DMS53 treated with DMSO at 0.1 percent for 48 hours (cell line): ENCODE results near the gene TRIM14.
A peak's percentile ranks its signal among the peaks of the same experiment; 100 is the strongest.

ENCODE experiments used
- DNase-seq: peaks from one replicate; lab custom pipeline; 2025; ENCODE audit not compliant: unreplicated experiment; lab: John Stamatoyannopoulos, UW

Gene TRIM14, protein sequence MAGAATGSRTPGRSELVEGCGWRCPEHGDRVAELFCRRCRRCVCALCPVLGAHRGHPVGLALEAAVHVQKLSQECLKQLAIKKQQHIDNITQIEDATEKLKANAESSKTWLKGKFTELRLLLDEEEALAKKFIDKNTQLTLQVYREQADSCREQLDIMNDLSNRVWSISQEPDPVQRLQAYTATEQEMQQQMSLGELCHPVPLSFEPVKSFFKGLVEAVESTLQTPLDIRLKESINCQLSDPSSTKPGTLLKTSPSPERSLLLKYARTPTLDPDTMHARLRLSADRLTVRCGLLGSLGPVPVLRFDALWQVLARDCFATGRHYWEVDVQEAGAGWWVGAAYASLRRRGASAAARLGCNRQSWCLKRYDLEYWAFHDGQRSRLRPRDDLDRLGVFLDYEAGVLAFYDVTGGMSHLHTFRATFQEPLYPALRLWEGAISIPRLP

DNA sequence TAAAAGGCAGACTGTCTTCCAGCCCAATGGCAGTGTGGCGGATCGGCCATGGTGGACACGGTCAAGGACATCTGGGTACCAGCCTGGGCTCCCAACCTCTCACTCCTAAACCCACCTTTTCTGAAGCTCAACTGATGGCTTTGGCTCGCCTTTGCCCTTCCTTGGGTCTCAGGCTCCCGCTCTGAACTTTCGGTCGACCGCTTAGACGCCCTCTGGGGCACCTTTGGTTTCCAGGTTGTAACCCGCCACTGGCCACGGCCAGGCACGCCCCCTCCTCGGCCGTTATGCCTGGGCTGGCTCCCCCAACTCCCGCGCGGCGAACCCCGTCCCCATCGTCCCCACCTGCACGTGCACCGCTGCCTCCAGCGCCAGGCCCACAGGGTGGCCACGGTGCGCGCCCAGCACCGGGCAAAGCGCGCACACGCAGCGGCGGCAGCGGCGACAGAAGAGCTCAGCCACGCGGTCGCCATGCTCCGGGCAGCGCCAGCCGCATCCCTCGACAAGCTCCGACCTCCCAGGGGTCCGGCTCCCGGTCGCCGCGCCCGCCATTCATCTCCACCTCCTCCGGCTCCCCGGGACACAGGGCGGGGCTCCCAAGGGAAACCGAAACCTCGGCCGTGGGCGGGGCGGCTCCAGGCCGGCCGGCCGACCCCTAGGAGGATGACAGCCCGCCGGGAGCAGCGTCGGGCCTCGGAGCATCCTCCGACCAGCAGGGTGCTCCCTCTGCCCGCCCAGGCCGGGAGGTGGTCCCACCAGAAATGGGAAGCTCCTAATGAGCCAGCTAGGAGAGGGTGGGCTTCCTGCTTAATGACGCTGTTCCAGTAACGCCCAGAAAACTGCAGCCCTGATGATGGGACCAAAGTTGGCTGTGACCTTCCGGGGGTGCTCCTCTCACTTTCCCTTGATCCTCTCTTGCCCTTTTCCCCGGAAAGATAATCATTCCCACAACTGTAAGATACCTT, at the start of gene TRIM14:
Gene TRIM14, minus strand, starts transcription at position 583 of the 962 bp plus-strand sequence. Its CDS starts 34 bp downstream, at position 549.
- no peak for DNase-seq

DNA sequence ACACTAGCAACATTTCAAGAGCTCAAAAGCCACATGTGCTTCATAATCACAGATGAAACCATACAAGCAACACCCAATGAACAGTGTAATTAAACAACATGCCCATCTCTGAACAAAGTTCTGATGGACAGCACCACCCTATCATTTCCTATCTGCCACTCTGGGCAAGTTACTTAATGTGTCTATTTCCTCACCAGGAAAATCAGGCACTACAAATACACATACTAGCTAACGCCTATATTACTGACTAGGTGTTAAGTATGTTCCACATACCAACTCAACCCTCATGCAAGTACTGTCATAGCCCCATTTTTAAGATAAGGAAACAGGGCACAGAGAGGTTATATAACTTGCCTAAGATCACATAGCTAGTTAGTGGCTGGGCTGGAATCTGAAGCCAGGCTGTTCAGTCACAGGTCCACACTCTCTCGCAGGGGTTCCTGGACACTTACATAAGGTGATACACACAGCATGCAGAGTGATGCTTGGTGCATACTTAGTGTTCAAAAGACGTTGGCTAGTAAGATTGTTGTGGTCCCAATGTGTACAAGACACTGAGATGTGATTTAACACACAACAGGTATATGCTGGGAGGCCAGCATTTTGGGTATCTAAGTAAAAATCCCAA, 49.2 kb upstream of the TRIM14 start:
- DNase-seq = no peak

DNA sequence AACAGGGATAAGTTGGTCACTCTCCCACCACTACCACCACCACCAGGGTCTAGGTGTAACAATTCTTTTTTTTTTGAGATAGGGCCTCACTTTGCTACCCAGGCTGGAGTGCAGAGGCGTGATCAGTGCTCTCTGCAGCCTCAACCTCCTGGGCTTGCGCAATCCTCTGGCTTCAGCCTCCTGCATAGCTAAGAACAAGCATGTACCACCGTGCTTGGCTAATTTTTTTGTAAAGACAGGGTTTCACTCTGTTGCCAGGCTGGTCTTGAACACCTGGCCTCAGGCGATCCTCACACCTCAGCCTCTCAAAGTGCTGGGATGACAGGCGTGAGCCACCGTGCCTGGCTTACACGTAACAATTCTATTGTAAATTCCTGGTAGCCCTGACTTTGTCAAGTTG, 45.9 kb upstream of the TRIM14 start:
- no peak for DNase-seq

DNA sequence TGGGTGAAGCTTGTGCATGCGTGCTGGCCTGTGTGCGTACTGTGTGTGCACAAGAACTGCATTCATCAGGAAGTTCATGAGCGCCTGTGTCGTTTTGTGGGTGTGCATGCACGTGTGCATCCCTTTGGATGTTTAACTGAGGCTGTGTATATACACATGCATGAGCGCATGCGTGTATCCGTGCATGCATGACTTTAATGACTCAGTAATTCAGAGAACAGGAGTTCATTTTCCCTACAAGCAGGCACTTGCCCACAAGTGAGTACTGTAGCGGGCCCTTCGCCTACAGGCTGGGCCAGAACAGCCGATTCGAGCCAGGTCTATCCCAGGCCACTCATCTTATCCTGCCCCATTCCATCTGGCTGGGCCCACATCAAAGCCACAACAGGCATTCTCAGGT, 43.6 kb upstream of the TRIM14 start:
- no peak for DNase-seq

DNA sequence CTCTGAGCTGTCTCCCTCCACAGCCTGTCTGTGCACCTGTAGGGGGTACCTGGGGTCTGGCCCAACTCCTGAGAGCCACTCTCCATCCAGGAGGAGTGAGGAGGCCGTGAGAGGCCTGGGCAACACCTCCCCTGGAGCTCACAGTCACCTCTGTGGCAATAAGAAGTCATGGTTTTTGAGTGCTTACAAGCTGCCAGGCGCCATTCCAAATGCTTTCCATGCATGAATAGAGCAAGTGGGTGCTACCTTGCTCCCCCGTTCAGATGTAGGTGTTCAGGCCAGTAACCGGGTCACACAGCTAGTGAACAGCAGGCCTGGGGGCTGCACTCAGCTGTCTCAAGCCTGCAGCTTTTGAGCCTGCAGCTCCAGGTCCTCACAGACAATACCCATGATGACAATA, 42.8 kb upstream of the TRIM14 start:
- DNase-seq = no peak

DNA sequence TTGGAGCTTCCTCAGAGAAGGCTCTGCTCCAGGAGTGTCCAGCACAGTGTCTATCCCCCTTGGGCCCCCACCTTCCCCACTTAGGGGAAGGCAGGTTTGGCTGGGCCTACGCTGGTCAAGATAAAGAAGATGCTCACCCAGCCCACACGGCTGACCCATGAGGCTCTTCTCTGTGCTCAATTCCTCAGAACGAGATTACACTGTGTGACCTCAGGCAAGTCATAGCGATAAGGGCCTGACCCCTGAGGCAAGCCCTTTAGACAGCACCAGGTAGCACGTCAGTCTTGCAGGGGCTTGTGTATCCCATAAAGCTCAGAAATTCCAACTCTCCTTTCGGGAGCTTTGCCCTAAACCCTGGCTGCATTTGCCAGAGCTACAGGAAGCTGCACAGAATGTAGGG, 40.8 kb upstream of the TRIM14 start:
- no peak for DNase-seq

DNA sequence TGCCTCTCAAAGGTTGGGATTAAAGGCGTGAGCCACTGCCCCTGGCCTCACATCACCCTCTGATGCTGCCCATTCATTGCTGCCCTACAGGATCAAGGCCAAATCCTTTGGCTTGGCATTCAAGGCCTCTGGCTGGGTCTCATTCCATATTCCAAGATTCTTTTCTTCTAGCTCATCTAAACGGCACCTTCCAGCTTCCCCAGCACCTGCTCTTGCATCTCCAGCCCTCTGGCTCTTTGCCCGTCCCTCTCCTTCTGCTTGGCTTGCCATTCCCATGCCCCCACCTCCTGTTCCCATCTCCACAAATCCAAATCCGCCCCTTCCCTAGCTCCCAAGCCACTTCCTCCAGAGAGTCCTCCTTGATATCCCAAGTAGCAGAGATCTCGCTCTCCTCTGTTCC, 40.3 kb upstream of the TRIM14 start:
- no peak for DNase-seq

DNA sequence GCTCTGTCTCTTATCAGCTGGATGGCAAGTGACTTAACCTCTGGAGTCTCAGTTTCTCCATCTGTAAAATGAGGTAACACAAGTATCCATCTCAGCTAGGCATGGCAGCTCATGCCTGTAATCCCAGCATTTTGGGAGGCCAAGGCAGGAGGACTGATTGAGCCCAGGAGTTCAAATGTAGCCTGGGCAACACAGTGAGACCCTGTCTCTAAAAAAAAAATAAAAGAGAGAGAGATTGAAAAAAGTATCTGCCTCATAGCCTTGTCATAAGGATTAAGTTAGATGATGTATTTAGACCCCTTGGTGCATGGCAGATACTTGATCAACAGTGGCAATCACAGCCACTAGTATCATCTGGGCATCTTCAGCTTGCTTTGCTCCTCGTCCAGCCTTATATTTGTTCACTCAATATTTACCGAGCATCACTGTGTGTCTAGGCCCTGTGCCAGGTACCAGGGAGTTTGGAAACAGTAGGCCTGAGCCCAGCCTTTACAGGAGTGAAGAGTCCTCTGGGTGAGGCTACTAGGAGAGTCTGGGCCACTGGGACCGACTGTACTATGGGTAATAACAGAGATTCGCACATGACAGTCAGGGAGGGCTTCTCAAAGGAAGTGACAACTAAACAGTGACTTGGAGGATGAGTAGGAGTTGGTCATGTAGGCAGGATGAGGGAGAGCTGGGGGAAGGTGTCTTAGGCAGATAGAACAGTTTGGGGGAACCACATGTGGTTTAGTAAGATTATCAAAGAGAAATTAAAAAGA, 39.2 kb upstream of the TRIM14 start:
- DNase-seq = peak; percentile 71

DNA sequence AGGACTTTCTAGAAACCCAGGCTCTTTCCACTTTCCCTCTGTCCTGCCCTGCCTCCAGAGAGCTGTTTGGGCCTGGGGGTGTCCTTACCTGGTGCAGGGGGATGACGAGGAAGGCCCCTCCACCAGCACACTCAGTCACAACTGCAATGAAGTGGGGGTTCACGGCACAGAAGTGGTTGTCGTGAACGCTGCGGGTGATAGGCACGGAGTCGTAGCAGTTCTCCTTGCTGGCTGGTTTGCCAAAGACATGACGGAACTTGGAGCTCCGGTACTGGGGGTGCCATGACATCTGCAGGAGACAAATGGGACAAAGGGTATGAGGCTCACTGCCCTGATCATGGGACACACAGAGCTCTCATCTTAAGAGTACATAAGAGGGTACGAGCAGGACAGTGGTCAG, 38.4 kb upstream of the TRIM14 start:
- no peak for DNase-seq

DNA sequence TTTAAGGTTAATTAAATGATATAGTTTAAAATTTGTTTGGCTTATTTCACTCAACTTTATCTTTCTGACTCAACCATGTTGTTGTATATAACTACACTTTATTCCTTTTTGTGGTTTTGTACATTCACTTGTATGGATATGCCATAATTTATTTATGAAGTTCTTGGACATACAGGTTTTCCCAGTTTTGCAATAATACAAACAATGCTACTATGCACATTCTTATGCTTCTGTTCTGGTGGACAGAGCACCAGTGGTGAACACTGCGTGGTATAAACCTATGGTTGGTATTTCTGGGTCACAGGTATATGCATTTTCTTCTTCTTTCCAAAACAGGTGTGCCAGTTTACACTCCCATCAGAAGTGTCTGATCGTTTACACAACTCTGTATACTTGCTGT, 35.7 kb upstream of the TRIM14 start:
- DNase-seq = peak; percentile 10

DNA sequence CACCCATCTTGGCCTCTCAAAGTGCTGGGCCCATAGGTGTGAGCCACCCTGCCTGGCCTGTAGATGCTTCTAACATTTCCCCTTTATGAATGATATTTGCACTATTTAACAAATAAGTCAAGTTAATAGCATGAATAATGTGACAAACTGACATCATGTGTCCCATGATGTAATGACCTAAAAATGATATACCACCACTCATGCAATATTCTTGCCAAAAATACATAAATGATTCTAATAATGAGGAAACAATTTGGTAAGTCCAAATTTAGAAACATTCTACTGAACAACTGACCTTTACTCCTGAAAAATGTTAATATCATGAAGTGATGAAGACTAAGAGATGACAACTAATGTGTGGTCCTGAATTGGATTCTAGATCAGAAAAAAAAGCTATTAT, 33.5 kb upstream of the TRIM14 start:
- DNase-seq = no peak

DNA sequence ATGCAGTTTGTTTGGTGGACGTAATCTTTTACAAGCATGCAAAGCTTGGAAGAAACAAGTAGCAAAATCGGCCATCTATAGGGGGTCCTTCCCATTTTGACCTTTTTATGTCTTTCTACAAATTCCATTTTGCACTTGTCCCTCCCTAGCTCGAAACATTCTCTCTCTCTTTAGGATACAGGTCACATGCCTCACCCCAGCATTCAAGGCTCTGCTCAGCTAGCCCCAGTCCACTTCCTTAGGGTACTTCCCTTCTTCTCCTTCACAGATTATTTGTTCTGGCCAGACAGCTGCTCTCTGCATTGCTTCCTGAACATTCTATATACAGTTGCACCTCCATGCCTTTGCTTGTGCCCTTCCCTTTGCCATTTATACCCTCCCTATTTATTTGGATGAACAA, 31.7 kb upstream of the TRIM14 start:
- peak; percentile 5 for DNase-seq

DNA sequence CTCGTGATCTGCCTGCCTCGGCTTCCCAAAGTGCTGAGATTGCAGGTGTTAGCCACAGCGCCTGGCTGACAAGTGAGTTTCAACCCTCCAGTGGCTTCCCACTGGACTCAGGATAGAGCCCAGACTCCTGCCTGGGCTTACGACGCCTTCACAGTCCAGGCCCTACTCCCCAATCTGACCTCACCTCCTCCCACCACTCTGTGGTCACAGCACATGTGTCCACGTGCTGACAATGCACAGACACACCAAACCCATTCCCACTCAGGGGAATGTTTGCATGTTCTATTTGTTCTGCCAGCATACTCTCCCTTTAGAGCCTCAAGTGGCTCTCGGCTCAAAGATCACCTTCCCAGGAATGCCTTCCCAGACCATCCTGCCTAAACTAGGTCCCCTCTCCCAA, 31.1 kb upstream of the TRIM14 start:
- DNase-seq = peak; percentile 4

DNA sequence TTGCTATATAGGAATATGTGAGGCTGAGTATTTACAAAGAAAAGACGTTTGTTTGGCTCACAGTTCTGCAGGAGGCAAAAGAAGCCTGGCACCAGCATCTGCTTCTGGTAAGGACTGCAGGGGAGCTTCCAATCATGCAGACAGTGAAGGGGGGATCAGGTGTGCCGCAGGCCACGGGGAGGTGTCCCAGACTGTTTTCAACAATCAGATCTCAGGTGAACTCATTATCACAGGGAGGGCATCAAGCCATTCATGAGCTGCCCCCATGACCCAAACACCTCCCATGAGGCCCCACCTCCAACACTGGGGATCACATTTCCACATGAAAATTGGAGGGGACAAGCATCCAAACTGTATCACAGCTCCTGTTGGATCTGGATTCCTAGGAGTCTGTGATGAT, 30.4 kb upstream of the TRIM14 start:
- DNase-seq = no peak

DNA sequence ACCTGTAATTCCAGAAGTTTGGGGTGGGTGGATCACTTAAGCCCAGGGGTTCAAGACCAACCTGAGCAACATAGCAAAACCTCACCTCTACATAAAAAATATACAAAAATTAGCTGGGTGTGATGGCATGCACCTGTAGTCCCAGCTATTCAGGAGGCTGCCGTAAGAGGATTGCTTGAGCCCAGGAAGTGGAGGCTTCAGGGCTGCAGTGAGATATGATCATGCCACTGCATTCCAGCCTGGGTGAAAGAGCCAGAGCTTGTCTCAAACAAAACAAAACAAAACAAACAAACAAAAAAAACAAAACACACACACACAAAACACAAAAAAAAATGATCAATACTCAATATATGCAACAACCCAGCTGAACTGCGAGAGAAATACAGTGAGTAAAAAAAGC, 29.5 kb upstream of the TRIM14 start:
- DNase-seq = no peak

DNA sequence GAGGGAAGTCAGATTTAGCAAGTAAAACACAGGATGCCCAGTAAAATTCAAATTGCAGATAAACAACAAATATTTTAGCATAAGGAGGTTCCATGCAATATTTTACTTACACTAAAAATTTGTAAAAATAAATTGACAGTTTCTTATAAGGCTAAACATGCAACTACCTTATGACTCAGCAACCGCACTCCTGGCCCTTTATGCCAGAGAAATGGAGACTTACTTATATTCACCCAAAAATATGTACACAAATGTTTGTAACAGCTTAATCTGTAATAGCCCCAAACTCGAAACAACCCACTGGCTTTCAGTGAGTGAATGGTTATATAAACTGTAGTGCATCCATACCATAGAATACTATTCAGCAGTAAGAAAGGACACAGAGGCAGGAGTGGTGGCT, 28.6 kb upstream of the TRIM14 start:
- DNase-seq = no peak

DNA sequence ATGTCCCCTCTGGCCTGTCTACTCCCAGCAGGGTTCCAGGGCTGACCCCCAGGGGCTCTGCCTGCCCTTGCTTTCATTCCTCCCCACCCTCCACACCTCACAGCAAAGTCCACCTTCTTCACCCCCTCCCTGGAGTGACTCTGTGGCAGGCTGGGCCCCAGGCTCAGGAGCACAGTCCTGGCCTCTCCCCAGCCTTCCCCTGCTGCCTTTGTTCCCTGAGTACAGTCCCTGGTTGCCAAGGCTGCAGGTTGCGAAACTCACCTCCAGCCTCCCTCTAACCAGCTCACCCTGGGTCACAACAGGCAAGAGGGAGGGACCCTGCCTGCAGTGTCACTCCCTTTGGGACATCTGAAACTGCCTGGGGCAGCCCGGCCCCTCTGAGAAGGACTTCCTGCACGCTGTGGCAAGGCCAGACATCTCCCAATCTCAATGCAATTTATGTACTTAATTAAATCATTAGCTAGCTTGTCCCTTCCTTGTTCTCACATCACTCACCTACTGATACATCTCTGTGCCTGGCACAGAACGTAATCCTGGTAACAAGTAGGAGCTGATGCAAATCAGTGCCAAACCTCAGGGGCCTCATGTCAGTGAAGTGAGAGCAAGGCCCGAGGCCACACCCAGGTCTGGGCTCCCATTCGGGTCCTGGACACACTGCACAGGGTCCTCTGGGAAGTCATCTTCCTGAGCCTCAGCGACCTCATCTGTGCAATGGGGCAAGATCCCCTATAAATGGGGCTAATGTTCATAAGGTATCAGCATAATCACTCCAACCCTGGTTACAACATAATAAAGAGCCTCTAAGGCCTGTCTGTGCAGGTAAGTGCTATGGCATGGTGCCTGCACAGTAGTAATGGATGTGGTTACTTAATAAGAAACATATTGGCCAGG, 27.3 kb upstream of the TRIM14 start:
- no peak for DNase-seq

DNA sequence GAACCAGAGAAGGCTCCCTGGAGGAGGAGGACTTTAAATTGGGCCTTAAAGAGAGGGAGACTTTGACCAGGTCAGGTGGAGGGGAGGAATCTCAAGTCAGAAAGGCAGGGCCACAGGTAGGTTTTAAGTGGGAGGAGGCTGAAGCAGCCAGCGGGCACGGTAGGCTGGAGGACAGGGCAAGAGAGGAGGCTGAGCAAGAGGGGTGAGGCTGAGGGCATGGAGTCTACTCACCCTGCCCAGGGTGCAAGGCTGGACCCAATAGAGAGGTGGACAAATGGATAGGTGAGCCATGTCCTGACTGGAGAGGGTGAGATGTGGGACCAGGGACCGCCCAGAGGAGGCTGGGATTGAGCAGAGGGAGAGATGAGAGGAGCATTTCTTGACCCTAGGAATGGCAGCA, 25.6 kb upstream of the TRIM14 start:
- DNase-seq = no peak

DNA sequence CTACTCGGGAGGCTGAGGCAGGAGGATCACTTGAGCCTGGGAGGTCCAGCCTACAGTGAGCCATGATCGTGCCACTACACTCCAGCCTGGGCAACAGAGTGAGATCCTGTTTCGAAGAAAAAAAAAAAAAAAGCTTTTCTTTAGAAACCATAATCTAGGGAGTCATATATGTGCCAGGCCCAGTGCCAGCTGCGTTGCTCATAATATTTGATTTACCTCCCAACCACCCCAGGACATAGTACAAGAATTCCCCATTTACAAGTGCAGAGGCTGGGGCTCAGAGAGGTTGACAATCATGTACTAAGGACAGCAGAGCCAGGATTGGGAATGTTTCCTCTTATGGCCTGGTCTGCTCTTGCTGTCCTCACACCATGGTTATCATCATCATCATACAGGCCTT, 25.1 kb upstream of the TRIM14 start:
- no peak for DNase-seq
